GM12892 (cell line): ENCODE measurements around the gene PEX14.

Experiments used
- POLR2A ChIP-seq: IDR thresholded peaks from 2 replicates; pipeline ENCODE4 v1.6.1; 2011; ENCODE audit warnings: low read depth, low read length, control low read depth
- POLR2AphosphoS5 ChIP-seq: IDR thresholded peaks from 2 replicates; pipeline ENCODE4 v1.6.1; 2011; ENCODE audit warnings: low read depth, low read length, control low read depth
- TAF1 ChIP-seq: IDR thresholded peaks from 2 replicates; pipeline ENCODE4 v1.6.1; 2011; ENCODE audit warnings: low read depth, mild to moderate bottlenecking, control low read depth, low read length, borderline replicate concordance

- TF ChIP-seq TAF1: no peak
- no peak for TF ChIP-seq POLR2A
- no peak for TF ChIP-seq POLR2AphosphoS5
Measured at GRCh38 chr1:10616696-10617095, 141.9 kb downstream of the PEX14 start.
